HG03066 (cell line): ENCODE data around the gene ENPP1.
"Not testable (repeated sequence)": the region's sequence is repeated elsewhere in the genome, so short reads cannot be mapped to it uniquely, and the experiment has no call there.

Source experiments
- ATAC-seq: cut with Tn5 transposase; IDR thresholded peaks from one replicate; pipeline ENCODE4 v1.9.1; 2021; ENCODE audit warnings: low read depth; ENCODE audit not compliant: unreplicated experiment

The ENPP1 gene

GRCh38 chr6:131910956-131911355 is 103.1 kb downstream of the ENPP1 start:
- no peak for ATAC-seq

- no peak for ATAC-seq
Observed at GRCh38 chr6:131911951-131912350, 104.1 kb downstream of the ENPP1 start.

DNA sequence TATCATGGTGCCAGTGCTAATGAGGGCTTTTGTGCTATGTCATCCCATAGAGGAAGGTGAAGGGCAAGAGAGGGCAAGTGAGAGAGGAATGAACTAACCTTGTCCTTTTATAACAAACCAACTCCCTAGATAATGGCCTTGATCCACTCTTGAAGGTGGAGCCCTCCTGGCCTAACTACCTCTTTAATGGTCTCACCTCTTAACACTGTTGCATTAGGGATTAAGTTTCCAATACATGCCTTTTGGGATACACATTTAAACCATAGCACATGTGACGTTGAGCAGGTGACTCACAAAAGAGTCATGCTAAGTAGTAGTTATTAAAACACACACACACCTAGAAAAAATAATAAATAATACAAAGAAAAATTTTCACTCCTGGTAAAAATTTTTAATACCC is 106.4 kb downstream of the ENPP1 start:
- ATAC-seq: no peak

DNA sequence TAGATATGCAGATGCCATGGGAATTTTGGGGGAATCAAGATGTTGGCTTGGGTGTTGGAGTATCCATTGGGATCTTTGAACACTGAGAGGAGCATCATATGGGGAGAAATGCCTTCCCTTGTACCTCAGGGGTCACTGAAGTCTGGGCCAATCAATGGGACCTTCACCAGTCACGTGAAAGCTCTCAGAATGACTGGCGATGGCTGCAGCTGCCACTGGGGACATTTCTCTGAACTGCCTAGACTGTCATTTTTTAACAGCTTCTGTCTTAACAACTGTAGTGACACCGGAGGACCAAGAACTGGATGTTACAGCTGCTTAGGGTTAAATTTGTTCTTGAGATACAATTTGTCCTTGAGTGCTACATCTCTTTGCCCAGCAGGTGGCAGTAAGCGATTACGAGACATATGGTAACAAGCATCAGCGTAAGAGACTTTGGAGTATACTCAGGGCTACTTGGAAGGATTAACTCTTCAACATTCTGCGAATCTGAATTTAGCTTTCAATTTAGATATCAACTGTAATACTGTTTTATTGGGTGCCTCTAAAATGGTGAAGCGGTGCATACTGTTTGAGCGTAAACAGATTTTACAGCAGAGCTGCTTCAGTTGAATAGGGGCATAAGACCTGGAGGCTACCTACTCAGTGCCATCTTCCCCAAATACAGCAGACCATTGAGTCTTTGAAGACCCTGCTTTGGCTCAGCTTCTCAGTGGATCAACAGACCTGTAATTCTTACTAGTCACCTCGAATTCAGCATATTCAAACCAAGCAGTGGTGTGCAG is 107.3 kb downstream of the ENPP1 start:
- peak; percentile 78 for ATAC-seq

GRCh38 chr6:131916091-131916796 is 108.4 kb downstream of the ENPP1 start:
- not testable (repeated sequence) for ATAC-seq

DNA sequence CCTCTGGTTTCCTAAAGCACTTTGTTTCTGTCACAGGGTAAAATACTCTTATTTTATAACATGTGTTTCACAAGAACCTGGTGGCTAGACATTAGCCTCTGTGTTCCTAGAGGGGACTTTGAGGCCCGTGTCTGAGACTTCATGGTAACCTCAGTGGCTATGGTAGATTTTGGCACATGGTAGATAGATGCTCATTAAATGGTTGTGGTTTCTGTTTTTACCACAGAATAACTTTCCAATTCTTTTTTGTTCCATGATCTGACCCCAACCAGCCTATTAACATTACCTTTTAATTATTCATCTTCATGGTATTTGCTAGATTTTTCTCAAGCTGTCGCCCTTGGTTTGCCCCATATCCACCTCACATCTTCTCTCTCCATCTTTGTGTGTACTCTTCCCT is 109.0 kb downstream of the ENPP1 start:
- no peak for ATAC-seq

DNA sequence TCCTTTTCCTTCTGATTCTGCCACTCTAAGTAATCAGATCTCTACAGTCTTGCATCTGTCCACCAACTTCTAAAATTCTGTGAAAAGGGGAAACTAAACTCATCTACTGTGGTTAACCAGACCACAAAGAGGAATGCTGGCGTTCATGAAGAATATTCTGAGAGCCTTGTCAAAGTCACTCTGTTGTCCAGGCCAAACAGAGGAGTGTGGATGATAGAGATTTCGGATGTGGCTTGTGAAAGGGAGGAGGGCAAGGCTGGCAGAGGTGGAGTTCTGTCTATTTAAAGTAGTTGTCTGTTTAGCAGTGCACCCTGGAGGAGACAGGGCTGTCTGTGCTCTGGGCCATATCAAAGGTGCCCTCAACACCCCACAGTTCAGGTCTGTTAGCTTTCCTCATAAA is 109.5 kb downstream of the ENPP1 start:
- no peak for ATAC-seq

- ATAC-seq: no peak
Observed at GRCh38 chr6:131917763-131918649, 110.2 kb downstream of the ENPP1 start.

DNA sequence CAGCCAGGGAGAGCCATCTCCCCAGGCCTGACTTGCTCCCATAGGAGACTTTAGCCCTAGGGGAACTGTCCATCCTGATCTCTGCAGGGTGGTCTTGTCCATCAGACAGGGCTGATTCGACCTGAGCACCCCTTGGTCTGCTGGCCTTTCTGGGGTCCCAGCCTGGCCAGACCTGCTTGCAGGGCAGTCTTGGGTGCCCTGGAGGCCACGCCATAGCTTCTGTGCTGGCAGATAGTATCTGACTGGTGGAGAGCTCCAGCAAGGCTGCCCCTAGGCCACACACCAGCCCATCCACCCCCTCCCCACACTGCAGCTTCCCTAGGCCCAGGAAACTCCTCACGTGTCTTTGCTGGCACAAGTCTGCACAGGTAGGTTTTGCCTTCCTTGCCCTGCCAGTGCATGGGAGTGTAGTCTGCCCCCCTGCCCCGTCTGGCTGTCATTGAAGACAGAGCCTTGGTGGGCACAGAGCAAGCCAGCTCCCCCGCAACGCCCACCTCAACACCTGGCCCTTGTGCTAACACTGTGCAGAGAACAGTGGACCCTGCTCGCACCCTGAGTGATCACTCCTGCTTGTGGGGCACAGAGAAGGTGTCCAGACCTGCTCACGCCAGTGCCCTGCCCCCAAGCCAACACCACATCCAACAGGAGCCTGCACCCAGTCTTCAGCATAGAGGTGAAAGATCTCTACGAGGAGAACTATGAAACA is 111.0 kb downstream of the ENPP1 start:
- no peak for ATAC-seq

DNA sequence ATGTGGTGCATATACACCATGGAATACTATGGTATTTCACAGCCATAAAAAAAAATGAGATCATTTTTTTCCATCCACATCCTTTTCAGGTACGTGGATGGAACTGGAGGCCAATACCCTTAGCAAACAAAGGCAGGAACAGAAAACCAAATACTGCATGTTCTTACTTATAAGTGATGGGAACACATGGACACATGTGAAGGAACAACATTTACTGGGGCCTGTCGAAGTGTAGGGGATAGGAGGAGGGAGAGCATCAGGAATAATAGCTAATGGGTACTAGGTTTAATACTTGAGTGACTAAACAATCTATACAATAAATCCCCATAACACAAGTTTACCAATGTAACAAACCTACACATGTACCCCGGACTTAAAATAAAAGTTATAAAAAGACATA is 112.8 kb downstream of the ENPP1 start:
- ATAC-seq: no peak

DNA sequence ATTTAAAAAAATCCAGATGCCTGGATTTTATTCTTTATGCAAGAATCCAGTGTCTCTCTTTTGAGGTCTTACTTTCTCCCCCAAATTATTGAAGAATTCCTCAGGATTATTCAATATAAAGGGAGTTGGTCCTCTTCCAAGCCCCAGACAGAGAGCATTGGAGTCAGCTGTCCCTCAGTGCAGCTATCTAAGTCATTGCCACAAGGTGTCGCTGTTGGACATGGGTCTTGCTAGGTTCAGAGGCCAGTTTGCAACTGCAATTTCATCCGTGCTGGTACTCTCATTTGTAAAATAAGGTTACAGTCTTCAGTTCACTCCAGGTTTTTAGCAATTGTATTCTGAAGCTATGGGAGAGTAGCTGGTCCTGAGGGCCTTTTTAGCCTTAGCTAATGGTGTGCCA is 115.5 kb downstream of the ENPP1 start:
- ATAC-seq: no peak

DNA sequence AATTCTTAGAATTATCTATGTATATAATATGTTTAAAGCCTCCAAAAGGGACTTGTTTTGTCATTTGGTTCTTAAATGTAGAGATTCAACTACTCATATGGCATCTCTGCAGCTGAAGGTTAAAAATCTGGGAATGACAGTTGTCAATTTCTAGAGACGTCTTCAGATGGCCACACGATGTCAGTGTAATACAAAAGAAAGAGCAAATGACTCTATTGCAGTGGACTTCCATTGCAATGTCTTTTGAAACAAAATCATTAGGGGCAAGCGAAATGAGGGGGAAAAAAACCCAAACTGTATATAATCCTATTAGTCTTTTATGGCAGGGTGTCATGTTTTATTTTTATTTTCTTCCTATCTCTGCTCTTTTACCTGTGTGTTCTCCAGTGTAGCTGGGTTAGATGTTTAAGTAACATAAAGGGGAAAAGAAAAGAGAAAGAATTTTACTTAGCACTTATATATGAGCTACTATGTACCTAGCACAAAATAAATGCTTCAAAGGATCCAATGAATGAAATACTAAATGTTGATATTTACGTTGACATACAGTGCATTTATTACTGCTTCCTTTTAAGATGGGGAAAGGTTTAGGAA is 117.2 kb downstream of the ENPP1 start:
- no peak for ATAC-seq

DNA sequence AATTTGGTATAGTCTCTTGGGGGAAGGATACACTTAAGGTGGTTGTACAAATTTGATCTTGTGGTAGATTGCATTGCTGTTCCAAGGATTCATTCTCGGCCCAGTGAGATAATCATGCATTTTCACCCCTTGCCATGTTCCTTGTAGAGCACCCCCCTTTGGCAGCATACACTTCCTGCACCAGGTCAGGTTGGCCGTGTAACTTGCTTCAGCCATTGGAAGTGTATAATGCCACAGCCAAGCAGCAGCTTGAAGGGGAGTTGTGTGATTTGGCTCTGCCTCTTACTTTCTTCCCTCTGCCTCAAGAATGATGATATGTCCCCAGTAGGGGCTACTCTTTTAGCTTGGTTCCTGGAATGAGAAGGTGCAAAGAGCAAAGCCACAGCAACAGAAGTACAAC is 121.4 kb downstream of the ENPP1 start:
- ATAC-seq: no peak

DNA sequence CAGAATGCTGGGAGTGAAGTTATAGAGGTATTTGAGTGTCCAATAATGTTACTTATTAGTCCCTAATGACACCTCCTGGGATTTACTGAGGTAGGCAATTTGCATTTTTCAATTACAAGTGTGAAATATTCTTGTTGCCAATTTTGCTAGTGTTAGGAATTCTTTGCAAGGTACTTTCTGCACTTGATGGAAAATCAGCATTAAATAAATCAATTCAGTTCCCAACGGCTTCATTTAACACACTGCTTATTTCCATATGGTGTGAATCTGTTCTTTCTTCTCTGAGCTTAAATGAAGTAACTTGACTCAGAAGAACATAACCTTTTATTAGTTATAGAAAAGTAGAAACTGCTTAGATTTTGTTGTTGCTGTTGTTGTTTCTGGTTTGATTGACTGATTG is 122.2 kb downstream of the ENPP1 start:
- ATAC-seq: no peak

DNA sequence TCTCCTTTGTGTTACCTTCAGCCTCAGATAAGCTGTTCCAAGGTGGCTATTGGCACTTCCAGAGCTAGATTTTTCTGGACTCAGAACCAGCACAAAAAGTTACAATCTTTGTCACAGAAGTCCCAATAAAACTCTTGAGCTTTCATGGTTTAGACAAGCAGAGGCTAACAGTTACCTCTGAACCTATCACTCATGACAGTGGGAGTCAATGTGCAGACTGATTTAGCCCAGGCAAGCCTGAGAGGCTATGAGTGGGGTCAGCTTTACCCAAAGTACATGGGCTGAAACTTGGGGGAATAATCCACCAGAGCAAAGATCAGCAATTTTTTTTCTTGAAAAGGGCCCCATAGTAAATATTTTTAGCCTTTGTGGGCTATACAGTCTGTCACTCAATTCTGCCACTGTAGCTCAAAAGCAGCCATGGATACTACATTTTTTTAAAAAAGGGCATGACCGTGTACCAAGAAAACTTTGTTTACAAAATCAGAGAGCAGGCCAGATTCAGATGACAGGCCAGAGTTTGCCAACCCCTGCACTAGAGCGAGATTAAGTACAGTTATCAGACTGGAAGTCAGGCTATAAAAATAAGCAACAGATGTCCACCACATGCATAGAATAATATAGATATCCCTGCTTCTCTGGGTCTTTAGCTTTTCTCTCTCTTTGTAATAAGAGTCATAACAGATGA is 123.4 kb downstream of the ENPP1 start:
- no peak for ATAC-seq

GRCh38 chr6:131936156-131936555 is 128.3 kb downstream of the ENPP1 start:
- ATAC-seq: no peak

DNA sequence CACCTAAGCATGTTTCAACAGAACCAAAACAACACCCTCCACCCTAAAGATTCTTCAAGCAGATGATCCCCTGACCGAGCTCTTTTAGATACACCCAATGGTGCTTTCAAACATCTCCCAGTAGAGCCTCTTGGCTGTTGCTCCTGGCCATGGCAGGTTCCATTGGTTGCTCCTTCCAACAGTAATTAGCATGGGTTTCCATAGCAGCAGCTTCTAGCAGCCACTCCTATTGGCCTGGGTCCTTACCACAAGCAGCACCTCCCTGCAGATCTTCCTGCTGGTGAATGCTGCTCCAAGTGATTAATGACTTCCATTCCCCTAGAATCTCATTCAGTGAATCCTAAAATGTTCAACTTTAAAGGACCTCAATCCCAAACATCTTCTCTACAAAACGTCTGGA is 129.4 kb downstream of the ENPP1 start:
- ATAC-seq: no peak

GRCh38 chr6:131937703-131938631 is 130.1 kb downstream of the ENPP1 start:
- no peak for ATAC-seq
